Measurements from ENCODE around the gene KCNE5. TPM values are rescaled to one million over a fixed set of nuclear protein-coding genes. Genes with fewer than 3 reads are reported as not detected.
"Not testable (repeated sequence)": the region's sequence is repeated elsewhere in the genome, so short reads cannot be mapped to it uniquely, and the experiment has no call there.

The KCNE5 gene
- total RNA-seq, 1 donor = 0.36 TPM

GRCh38 chrX:109660435-109661143, 35.6 kb upstream of the KCNE5 start:
- Histone ChIP-seq H3K4me3 (ENCODE audit: insufficient read depth, low read length) (no peak overlapping the region), H2AFZ (ENCODE audit: low read length) (no peak overlapping the region), H3K4me1 (ENCODE audit: insufficient read depth, low read length) (no peaks in the 10 kb centered on the region), H4K20me1 (ENCODE audit: insufficient read depth, low read length) (peaks cover 5% of the 10 kb centered on the region), H3K9me3 (ENCODE audit: low read depth, low read length) (no peaks in the 10 kb centered on the region), H3K36me3 (ENCODE audit: insufficient read depth, low read length) (peaks cover 26% of the 10 kb centered on the region), H3K4me2 (ENCODE audit: insufficient read depth, low read length) (no peak overlapping the region), H3K27ac (ENCODE audit: low read depth, low read length) (no peak overlapping the region), H3K27me3 (ENCODE audit: insufficient read depth, low read length) (peaks cover 5% of the 10 kb centered on the region), H3K79me2 (ENCODE audit: insufficient read depth, low read length) (peaks cover 16% of the 10 kb centered on the region)
- DNase-seq (ENCODE audit: insufficient read length, low spot score, missing footprints) = no peak
- no peak for TF ChIP-seq CTCF (IDR thresholded peaks at IDR 0.05; ENCODE audit: extremely low read depth, low read depth, low read length)

GRCh38 chrX:109658391-109658790, 33.4 kb upstream of the KCNE5 start:
- Histone ChIP-seq H3K4me2 (ENCODE audit: insufficient read depth, low read length) (no peak overlapping the region), H3K79me2 (ENCODE audit: insufficient read depth, low read length) (peaks cover 25% of the 10 kb centered on the region), H3K27ac (ENCODE audit: low read depth, low read length) (no peak overlapping the region), H4K20me1 (ENCODE audit: insufficient read depth, low read length) (peaks cover 5% of the 10 kb centered on the region), H3K9me3 (ENCODE audit: low read depth, low read length) (no peaks in the 10 kb centered on the region), H3K4me1 (ENCODE audit: insufficient read depth, low read length) (no peaks in the 10 kb centered on the region), H3K36me3 (ENCODE audit: insufficient read depth, low read length) (peaks cover 23% of the 10 kb centered on the region), H2AFZ (ENCODE audit: low read length) (no peak overlapping the region), H3K4me3 (ENCODE audit: insufficient read depth, low read length) (no peak overlapping the region), H3K27me3 (ENCODE audit: insufficient read depth, low read length) (peaks cover 5% of the 10 kb centered on the region)
- no peak for TF ChIP-seq CTCF (IDR thresholded peaks at IDR 0.05; ENCODE audit: extremely low read depth, low read depth, low read length)
- no peak for DNase-seq (ENCODE audit: insufficient read length, low spot score, missing footprints)

GRCh38 chrX:109657364-109657763, 32.4 kb upstream of the KCNE5 start:
- H3K4me3 ChIP-seq (ENCODE audit: insufficient read depth, low read length); H3K9me3 ChIP-seq (ENCODE audit: low read depth, low read length); H3K4me1 ChIP-seq (ENCODE audit: insufficient read depth, low read length); H3K27me3 ChIP-seq (ENCODE audit: insufficient read depth, low read length); H3K27ac ChIP-seq (ENCODE audit: low read depth, low read length); H3K4me2 ChIP-seq (ENCODE audit: insufficient read depth, low read length); H4K20me1 ChIP-seq (ENCODE audit: insufficient read depth, low read length); H2AFZ ChIP-seq (ENCODE audit: low read length); DNase-seq (ENCODE audit: insufficient read length, low spot score, missing footprints): not testable (repeated sequence)
- Histone ChIP-seq H3K79me2 (ENCODE audit: insufficient read depth, low read length) (peaks cover 20% of the 10 kb centered on the region), H3K36me3 (ENCODE audit: insufficient read depth, low read length) (peaks cover 13% of the 10 kb centered on the region)

GRCh38 chrX:109656774-109657173, 31.8 kb upstream of the KCNE5 start:
- TF ChIP-seq CTCF (IDR thresholded peaks at IDR 0.05; ENCODE audit: extremely low read depth, low read depth, low read length) = no peak
- H3K9me3 ChIP-seq (ENCODE audit: low read depth, low read length) = no peaks in the 10 kb centered on the region
- no peaks in the 10 kb centered on the region for H3K4me1 ChIP-seq (ENCODE audit: insufficient read depth, low read length)
- no peak for DNase-seq (ENCODE audit: insufficient read length, low spot score, missing footprints)
- H2AFZ ChIP-seq (ENCODE audit: low read length) = no peak overlapping the region
- no peak overlapping the region for H3K4me2 ChIP-seq (ENCODE audit: insufficient read depth, low read length)
- H3K27me3 ChIP-seq (ENCODE audit: insufficient read depth, low read length) = no peaks in the 10 kb centered on the region
- H4K20me1 ChIP-seq (ENCODE audit: insufficient read depth, low read length) = peaks cover 7% of the 10 kb centered on the region
- no peak overlapping the region for H3K4me3 ChIP-seq (ENCODE audit: insufficient read depth, low read length)
- H3K79me2 ChIP-seq (ENCODE audit: insufficient read depth, low read length) = peaks cover 25% of the 10 kb centered on the region
- no peak overlapping the region for H3K27ac ChIP-seq (ENCODE audit: low read depth, low read length)
- H3K36me3 ChIP-seq (ENCODE audit: insufficient read depth, low read length) = peaks cover 7% of the 10 kb centered on the region

Measured in osteoblast (primary cell).